Measurements from ENCODE around the gene PLEKHG5. TPM values are rescaled to one million over a fixed set of nuclear protein-coding genes. Genes with fewer than 3 reads are reported as not detected.

Gene PLEKHG5
- total RNA-seq, 4 donors from 2014 or later: 1.2 to 2.3 (median 1.6) TPM

GRCh38 chr1:6417961-6418667, 73.4 kb downstream of the PLEKHG5 start:
- intact Hi-C loops (cut with DNase I; ENCODE audit: low total_unique reads): no loop called here
- in situ Hi-C loops (cut with MboI; ENCODE audit: low sequenced_read_pairs in 4 of 4): loop anchor here in 1 of 4 donors (25.0 kb wide), 1 partner anchor 181 kb away; the partner anchor contains the start of genes HES3 and ICMT
- no peak for TF ChIP-seq POLR2A (IDR thresholded peaks at IDR 0.05)
- TF ChIP-seq CTCF (IDR thresholded peaks at IDR 0.05 in 4 of 5, conservative IDR thresholded peaks at IDR 0.05 in 1 of 5): no peak
- no peak overlapping the region for H3K27ac ChIP-seq
- ATAC-seq (no peak), DNase-seq (no peak)
- H3K9me3 ChIP-seq: no peaks in the 10 kb centered on the region
- peaks cover 87 to 97% (median 97%) of the 10 kb centered on the region in 3 donors for H3K27me3 ChIP-seq
- peaks cover 10 to 19% of the 10 kb centered on the region in 2 donors for H3K4me1 ChIP-seq
- no peak overlapping the region for H3K4me3 ChIP-seq
- H3K36me3 ChIP-seq: no peaks in the 10 kb centered on the region

Small RNA genes lying within 50 kb of the gene (microRNA-seq; reads per million reads assigned to microRNA genes)
- gene MIR4252 (ENCODE audit: borderline replicate concordance in 2 of 2): 0 reads per million in 2 donors

Other genes starting within 250 kb of the PLEKHG5 start
- not detected for gene HES3, start 247.5 kb downstream of the PLEKHG5 start, total RNA-seq
- gene GPR153, start 230.6 kb downstream of the PLEKHG5 start, total RNA-seq: 1 to 10 TPM; 1.1 to 3.4 (median 2.0) TPM
- gene ACOT7, start 97.9 kb downstream of the PLEKHG5 start, total RNA-seq: 1 to 10 TPM; 1.3 to 5.8 (median 3.2) TPM
- under 1 TPM in 1 of 4 donors, not detected in 3; 0.24 TPM for gene HES2, start 71.7 kb downstream of the PLEKHG5 start, total RNA-seq
- gene ESPN, start 66.9 kb downstream of the PLEKHG5 start, total RNA-seq: under 1 TPM in 1 of 4 donors, not detected in 3; 0.41 TPM
- gene TNFRSF25, start 25.5 kb downstream of the PLEKHG5 start, total RNA-seq: 1 to 10 TPM; 1.0 to 4.2 (median 2.7) TPM
- gene NOL9, start 62.8 kb upstream of the PLEKHG5 start, total RNA-seq: 10 to 100 TPM; 13.6 to 33.0 (median 21.9) TPM
- gene TAS1R1, start 63.6 kb upstream of the PLEKHG5 start, total RNA-seq: not detected
- gene ZBTB48, start 88.3 kb upstream of the PLEKHG5 start, total RNA-seq: 10 to 100 TPM in 3 of 4 donors, 1 to 10 TPM in 1; 9.3 to 14.5 (median 11.3) TPM
- gene KLHL21, start 111.2 kb upstream of the PLEKHG5 start, total RNA-seq: 100 to 1,000 TPM; 176 to 481 (median 267) TPM
- 1 to 10 TPM; 4.7 to 8.5 (median 5.3) TPM for gene PHF13, start 122.1 kb upstream of the PLEKHG5 start, total RNA-seq
- 10 to 100 TPM; 16.7 to 31.0 (median 24.2) TPM for gene THAP3, start 133.2 kb upstream of the PLEKHG5 start, total RNA-seq
- gene DNAJC11, start 210.1 kb upstream of the PLEKHG5 start, total RNA-seq: 10 to 100 TPM; 23.3 to 40.7 (median 30.8) TPM